ENCODE measurements around the gene POU2F2.
A peak's percentile ranks its signal among the peaks of the same experiment; 100 is the strongest.
"Not testable (repeated sequence)": the region's sequence is repeated elsewhere in the genome, so short reads cannot be mapped to it uniquely, and the experiment has no call there.

Gene POU2F2

DNA sequence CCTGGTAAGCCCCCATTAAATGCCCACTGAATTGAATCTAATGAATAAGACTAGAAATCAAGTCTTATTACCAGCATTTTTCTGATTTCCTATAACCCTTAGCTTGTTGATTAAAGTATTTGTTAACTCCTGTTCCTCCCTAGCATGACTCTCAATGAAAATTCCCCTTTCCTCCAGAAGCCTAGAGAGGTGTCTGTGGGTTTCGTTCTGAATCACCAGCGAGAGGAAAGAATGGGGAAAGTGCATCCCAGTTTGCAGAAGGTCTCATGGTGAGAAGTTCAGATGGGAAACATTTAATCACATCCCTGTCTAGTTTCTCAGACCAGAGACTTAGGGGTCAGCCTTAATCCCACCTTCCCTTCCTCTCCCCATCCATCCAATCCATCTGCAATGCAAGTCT, 26.9 kb downstream of the POU2F2 start:
- DNase-seq (ENCODE audit: low read depth in 4 of 4, low spot score in 1 of 4) = no peak

DNA sequence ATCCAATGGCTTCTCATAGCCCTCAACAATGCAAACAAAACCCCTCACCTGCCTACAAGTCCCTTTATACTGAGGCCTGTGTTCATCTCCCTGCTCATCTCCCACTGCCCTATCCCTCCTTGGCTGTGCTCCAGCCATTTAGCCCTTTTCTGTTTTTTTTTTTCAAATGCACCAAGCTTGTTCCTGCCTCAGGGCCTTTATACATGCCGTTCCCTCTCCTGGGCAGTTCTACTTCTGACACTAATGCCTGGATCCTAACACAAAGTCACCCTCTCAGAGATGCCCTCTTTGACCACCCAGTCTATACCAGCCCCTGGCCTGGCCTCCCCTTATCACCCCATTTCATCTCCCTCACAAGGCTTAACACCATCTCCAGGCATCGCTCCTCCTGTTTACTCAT, 29.4 kb downstream of the POU2F2 start:
- DNase-seq (ENCODE audit: low read depth in 4 of 4, low spot score in 1 of 4) = no peak

DNA sequence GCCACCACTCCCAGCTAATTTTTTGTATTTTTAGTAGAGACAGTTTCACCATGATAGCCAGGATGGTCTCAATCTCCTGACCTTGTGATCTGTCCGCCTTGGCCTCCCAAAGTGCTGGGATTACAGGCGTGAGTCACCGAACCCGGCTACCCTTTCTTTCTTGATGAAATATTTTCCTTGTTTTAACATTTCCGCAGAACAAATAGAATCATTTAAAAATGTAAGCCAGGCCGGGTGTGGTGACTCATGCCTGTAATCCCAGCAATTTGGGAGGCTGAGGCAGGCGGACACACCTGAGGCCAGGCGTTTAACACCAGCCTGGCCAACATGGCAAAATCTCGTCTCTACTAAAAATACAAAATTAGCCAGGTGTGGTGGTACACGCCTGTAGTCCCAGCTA, 32.0 kb downstream of the POU2F2 start:
- DNase-seq (ENCODE audit: low read depth in 4 of 4, low spot score in 1 of 4) = not testable (repeated sequence)

DNA sequence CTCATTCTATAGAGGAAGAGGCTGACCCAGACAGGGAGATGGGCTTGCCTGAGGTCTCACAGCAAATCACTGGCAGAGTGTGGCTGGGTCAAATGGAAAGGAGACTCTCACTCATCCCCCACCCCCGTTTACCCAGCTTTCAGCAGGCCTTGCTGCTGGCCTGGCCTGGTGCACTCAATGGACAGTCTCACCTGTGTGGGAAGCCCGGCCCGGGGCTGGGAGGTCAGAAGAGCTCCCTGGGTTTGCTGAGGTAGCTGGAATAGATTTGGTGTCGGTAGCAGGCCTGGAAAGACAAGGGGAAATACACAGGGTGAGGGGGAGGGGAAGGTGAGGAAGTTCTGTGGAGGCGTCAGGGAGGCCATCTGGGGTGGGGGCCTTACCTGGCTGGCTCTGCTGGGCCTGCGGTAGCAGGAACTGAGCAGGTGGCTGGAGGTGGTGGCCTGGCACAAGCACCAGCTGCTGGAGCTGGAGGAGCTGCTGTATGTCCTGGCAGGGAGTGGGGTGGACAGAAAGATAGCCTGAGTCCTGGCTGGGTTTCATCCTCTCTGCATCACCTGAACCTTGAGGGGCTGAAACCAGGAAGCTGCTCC, 32.8 kb downstream of the POU2F2 start:
- DNase-seq (ENCODE audit: low read depth in 4 of 4, low spot score in 1 of 4) = no peak

DNA sequence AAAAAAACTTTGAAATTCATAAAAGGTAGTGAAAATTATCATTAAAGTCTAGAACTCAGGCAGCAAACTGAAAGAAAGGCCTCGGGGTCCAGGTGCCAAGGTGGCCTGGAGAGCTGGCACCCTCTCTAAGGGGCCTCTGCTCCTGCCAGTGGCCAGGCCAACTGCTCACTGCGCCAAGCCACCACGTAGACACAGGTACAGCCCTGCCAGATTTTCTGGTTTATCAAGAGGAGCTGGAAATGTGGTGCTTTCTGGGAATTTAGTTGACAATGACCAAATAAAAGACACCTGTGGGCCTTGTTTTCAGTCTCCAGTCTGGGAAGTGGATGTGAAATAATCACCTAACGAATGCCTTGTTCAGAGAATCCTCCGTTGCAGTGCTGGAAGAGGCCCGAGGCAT, 33.5 kb downstream of the POU2F2 start:
- DNase-seq (ENCODE audit: low read depth in 4 of 4, low spot score in 1 of 4) = no peak

DNA sequence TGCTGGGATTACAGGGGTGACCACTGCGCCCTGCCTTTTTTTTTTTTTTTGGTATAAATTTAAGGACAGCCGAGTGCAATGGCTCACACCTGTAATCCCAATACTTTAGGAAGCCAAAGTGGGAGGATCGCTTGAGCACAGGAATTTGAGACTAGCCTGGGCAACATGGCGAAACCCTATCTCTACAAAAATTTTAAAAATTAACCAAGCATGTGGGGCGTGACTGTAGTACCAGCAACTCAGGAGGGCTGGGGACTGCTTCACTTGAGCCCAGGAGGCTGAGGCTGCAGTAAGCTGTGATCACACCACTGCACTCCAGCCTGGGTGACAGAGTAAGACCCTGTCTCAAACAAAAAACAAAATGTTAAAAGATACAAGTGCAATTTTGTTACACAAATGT, 34.8 kb downstream of the POU2F2 start:
- no peak for DNase-seq (ENCODE audit: low read depth in 4 of 4, low spot score in 1 of 4)

DNA sequence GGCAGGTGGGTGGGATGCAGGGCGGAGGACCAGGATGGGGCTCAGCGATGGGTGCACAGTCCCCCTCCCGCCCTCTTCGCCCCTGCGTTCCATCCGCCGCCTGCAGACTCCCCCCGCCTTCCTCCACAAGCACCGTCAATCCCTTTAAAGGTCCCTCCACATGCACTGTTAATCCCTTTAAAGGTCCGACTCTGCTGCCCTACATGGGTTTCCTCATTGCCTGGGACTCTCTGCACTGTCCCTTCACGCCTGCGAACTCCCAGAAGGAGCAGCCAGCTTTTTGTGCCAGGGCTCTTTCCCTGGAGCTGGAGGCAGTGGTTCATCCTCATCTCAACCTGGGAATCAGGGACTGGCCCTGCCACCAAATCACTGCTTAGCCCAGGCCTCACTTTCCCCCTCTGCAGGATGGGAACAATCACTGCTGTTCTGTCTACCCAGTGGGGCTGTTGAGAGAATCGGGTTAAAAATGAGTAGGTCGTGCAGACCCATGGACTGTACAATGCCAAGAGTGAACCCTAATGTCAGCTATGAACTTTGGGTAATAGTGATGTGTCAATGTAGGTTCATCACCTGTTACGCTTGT, 35.9 kb downstream of the POU2F2 start:
- DNase-seq (ENCODE audit: low read depth in 4 of 4, low spot score in 1 of 4) = no peak

DNA sequence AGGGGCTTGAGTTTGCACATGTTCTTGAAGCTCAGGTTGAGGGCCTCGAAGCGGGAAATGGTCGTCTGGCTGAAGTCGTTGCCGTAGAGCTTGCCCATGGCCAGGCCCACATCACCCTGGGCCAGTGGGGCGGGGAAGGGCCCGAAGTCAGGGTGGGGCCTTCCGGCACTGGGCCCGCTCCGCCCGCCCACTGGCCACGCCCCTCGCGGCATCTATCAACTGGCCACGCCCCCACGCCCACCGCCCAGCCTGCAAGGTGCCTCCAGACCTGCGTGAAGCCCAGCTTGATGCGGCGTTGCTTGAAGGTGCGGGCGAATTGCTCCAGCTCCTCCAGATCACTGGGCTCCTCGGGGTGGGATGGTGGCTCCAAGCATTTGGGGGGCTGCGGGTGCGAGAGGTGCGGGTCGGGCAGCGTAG, 36.4 kb downstream of the POU2F2 start:
- DNase-seq (ENCODE audit: low read depth in 4 of 4, low spot score in 1 of 4) = no peak

DNA sequence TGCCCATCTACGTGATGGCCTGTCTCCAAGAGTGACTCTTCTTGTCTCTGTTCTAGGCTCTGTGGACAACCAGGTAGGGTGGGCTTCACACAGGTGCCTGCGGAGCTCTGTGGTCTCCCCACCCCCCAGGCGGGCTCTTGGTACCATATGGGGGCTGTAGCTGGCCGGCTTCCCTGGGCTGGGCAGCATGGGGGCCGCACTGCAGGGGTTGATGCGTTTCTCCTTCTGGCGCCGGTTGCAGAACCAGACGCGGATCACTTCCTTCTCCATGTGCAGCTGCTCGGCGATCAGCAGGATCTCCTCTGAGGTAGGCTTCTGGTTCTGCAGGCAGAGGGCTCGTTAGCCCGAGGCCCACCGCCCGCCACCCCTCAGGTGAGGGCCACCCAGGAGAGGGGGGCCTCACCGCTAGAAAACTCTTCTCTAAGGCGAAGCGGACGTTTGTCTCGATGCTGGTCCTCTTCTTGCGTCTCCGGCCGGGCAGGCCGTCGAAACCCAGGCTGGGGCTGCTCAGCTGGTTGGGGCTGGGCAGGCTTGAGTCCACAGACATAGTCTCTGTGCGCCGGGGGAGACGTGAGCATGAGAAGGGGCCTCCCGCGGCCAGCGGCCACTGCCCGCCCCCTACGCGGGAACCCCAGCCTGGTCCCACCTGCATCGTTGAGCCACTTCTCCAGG, 37.0 kb downstream of the POU2F2 start:
- DNase-seq (ENCODE audit: low read depth in 4 of 4, low spot score in 1 of 4) = no peak

DNA sequence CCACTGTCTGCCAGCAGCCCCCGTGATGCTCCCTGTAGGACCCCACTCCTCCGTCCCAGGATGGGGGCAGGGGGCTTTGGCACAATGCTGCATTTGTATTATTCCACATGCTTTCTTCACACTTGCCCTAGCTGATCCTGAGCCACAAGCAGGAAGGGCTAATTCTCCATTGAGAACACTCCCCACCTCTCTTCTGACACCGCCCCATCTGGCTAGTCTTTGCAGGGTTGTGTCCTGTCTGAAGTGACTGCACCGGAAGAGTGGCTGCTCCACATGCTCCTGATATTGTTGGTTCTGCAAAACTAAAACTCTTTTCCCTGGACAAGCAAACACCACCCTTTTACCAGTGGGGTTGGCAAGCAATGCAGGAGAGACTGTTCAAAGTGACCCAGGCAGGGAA, 38.3 kb downstream of the POU2F2 start:
- no peak for DNase-seq (ENCODE audit: low read depth in 4 of 4, low spot score in 1 of 4)

DNA sequence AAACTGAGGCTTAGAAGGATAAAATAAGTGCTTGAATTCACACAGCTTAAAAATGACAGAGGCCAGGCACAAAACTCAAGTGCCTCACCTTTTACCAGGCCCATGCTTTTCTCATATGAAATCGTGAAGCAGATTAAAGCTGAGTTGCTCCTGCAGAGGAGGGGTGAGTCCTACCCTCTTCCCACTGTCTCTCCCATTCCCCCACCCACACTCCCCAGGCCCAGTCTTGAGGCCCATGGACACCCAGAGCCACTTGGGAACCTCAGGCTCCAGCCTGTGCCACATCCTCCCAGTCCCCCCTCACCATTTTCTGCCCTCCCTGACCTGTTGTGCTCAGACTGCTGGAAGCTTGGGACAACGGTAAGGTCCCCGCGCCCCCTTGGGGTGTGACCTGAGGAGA, 38.7 kb downstream of the POU2F2 start:
- no peak for DNase-seq (ENCODE audit: low read depth in 4 of 4, low spot score in 1 of 4)

DNA sequence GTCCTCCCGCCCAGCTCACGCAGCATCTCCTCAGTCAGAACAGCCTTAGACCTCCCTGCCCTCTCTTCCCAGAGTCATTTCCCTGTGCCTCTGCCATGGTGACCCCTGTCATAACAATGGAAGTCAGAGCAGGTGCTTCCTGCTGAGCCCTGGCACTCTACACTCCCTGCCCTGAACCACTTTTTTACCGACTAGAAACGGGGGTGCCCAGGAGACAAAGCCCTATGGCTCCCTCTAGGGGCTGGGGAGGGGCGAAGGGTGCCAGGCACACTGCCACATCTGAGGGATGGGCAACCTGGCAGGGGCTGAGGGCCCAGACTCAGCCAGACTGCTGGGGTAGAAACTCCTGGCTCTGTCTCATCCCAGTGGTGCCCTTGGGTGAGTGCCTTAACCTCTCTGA, 39.9 kb downstream of the POU2F2 start:
- DNase-seq (ENCODE audit: low read depth in 4 of 4, low spot score in 1 of 4) = peak in 2 of 4 experiments; percentile 20 to 25

DNA sequence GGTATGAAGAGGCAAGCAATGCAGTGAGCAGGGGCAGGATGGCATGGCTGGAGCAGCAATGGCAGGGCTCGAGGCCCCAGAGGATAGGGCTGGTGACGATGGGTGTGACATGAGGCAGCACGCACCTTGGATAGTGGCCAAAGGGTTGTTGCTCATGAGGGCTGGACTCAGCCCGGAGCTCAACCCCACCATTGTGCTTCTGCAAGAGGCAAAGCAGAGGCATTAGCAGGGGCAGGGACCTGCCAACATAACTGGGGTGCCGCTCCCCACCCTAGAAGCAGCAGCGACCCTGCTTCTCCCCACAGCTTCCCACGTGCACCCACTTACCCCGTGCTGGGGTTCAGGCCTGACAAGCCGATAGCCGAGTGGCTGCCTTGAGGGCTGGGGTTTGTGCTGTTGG, 40.5 kb downstream of the POU2F2 start:
- DNase-seq (ENCODE audit: low read depth in 4 of 4, low spot score in 1 of 4) = no peak

DNA sequence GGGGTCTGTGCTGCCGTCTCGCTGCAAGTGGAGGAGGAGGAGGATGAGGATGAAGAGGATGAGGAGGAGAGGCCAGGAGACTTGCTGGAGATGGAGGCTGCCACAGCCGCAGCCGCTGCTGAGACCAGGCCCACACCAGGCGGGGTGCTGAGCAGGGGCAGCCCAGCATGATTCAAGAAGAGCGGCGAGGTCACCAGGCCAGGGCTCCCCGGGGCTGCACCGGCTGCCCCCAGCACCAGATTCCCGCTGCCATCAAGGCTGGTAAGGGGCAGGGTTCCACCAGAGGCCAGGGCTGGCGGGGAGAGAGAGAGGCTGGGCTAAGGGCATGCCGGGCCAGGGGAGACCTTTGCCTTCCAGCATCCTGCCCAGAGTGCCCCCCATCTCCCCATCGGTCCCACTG, 40.9 kb downstream of the POU2F2 start:
- no peak for DNase-seq (ENCODE audit: low read depth in 4 of 4, low spot score in 1 of 4)

DNA sequence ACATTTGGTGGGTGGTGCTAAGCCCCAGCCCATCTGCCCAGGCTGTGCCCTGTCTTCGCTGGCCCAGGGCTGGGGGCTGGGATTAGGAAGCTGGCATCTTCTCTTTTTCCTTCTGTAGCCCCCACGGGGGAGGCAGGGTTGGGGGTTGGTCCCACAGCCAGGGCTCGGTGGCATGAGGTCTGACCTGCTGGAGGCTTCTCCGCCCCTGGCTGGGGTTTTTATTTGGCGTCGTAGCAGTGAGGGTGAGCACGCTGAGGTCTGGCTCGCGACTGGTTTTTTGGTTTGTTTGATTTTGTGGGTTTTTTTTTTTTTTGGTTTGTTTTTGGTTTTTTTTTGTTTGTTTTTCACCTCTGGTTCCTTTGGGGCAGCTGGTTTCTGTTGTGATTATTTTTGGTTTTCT, 41.6 kb downstream of the POU2F2 start:
- no peak for DNase-seq (ENCODE audit: low read depth in 4 of 4, low spot score in 1 of 4)

DNA sequence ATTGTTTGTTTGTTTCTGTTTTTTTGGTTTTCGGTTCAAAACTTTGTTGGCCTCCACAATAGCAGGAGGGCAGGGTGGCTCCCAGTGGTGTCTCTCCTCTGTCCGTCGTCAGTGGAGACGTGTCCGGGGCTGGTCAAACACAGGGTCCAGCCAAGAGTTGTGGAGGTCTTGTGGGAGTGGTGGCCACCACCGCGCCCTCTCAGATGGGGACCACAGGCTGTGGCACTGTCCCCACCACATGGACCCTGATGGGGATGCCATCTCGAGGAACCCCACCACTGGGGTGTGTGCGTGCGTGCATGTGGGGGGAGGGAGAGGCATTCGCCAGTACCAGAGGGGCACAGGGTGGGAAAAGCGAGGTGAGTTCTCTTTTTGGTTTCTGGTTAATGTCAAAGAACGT, 42.5 kb downstream of the POU2F2 start:
- no peak for DNase-seq (ENCODE audit: low read depth in 4 of 4, low spot score in 1 of 4)

DNA sequence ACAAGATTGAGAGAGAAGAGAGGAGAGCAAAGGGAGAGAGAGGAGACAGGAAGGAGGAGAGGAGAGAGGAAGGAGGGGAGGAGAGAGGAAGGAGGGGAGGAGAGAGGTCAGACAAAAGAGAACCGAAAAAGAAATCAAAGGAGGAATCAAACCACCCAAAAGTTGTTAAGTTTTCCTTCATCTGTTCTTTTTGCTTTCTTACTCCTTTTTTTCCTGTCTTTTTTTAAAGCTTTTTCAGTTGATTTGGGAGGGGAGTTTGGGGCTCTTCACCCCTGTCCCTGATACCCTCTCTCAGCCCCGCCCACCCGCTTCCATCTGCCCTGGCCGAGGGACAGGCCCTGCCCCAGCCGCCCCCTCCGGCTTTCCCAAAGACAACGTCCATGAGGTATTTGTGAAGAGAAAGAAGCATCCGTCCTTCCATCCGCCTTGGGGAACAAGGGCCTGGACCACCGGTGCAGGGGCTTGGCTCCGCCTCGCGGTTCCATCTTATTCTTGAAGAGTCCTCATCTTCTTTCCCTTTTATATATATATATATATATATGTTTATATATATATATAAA, 43.0 kb downstream of the POU2F2 start:
- no peak for DNase-seq (ENCODE audit: low read depth in 4 of 4, low spot score in 1 of 4)

DNA sequence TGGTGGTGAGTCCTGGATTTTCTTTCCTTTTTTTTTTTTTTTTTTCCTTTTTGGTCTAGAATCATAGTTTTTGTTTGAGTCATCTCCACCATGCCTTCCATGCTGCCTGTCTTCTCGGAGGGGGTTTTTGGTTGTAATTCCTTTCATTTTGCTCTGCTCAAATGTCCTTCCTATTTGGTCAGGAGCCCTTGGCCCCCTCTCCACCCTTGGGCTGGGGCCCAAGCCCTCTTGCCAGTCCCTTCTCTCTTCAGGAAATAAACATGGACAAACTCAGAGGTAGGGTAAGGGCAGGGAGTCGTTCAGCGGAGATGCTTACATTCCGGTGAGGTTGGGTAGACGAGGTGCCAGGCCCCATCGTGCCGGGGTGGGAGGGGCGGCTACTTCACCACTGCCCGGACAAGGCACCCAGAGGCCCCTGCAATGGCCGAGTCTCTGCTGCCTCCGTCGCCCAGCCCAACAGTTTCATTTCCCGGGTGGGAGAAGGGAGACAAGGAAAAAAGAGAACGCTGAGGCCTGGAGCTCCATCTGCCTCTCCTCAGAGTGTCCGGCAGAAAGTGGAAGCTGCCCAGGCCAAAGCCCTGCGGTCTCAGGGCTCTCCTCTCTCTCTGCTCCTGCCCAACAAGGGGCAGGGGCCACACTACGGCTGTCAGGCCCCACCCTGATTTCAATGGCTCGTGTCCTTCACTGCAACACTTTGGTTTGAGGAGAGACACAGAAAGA, 43.6 kb downstream of the POU2F2 start:
- no peak for DNase-seq (ENCODE audit: low read depth in 4 of 4, low spot score in 1 of 4)

DNA sequence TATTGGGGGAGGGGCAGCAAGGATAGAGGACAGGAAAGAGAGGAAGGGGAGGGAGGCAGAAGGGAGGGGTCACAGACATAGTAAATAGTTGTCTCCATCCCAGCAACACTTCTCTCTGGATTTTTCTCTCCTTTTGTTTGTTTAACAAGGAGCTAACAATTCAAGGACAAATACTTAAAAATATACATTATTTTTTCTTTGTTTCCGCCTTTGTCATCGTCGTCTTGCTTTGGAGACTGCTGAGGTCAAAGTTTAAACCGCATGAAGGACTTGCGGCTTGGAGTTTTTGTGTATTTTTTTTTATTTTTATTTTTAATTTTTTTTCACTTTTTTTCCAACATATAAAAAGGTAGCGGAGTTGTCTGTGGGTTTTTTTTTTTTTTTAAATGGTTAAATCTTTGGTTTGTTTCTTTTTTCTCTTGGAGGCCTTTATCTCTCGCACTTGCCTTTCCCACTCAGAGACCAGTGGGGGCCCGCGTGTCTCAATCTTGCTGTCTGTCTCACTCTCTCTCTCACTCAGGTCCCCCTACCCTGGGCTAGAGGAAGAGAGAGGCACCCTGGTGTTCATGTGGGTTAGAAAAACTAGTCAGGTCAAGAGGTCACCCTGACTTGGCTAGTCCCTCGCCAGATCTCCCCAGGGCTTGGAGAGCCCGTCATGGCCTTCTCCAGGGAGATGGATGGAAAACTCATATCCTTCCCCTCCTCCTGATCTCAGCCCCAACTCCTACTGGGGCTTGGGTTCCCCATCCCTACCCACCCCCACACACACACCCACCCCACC, 45.3 kb downstream of the POU2F2 start:
- no peak for DNase-seq (ENCODE audit: low read depth in 4 of 4, low spot score in 1 of 4)

DNA sequence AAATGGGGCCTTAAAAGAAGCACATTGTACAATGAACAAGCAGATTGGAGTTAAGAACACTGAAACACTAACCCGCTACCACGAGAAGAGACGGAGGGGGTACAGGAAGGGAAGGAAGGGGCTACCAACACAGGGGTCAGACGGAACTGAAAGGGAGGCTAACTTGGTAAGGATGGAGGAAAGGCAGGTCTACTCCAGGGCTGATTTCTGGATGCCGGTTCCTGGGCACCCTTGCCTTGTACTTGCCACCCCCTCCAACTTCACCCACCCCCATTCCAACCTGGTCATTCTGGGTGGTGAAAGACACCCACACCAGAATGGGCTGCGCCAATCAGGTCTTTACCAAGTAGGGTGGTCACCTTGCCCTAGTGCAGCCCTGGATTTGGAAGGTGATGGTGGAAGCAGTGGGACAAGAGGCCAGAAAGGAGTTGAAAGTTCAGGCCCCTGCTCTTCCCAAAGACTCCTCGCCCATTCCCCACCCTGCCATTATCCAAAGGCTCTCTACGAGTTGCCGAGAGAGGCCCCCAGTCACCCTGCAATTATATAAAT, 46.0 kb downstream of the POU2F2 start:
- DNase-seq (ENCODE audit: low read depth in 4 of 4, low spot score in 1 of 4) = no peak

DNA sequence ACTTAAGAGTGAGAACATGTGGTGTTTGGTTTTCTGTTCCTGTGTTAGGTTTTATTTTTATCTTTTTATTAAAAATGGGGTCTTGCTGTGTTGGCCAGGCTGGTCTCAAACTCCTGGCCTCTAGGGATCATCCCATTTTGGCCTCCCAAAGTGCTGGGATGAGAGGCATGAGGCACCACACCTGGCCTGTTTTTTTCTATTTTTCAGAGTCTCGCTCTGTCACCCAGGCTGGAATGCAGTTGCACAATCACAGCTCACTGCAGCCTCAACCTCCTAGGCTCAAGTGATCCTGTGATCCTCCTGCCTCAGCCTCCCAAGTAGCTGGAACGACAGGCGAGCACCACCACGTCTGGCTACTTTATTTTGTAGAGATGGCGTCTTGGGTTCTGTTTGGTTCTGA, 48.7 kb downstream of the POU2F2 start:
- no peak for DNase-seq (ENCODE audit: low read depth in 4 of 4, low spot score in 1 of 4)

Measured in stimulated activated CD4-positive, alpha-beta T cell treated with anti-CD3 and anti-CD28 coated beads, Interleukin-1b, Interleukin-23, amount 100 ng/mL, for 24 hours (primary cell).